ENCODE data around the gene ZNF222.

ZNF222 gene

DNA sequence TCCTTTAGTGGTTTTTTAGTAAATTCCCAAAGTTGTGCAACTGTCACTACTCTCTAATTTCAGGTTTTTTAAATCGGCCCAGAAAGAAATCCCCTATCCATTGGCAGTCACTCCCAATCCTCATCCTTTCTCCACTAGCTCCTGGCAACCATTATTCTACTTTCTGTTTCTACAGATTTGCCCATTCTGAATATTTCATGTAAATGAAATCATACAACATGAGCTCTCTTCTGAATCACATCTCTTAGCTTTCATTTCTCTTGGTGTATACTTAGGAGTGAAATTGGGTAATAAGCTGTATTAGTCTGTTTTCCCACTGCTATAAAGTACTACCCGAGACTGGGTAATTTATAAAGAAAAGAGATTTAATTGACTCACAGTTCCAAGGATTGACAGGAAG, 17.0 kb downstream of the ZNF222 start:
- ChIA-PET POLR2A (no interaction called here), CTCF (no interaction called here)
- no peak for TF ChIP-seq BHLHE40 (IDR thresholded peaks at IDR 0.05; ENCODE audit: borderline replicate concordance)
- no peak for DNase-seq (ENCODE audit: extremely low spot score)

GRCh38 chr19:44050740-44051649, 25.8 kb downstream of the ZNF222 start:
- DNase-seq (ENCODE audit: extremely low spot score) = no peak
- ChIA-PET POLR2A (interaction anchor here (0.6 to 1.5 kb wide), 6 partner anchors 25 to 156 kb away, joined by 3 to 5 read pairs (median 3); partner anchors contain the start of genes ZNF221, ZNF222 and ZNF224), CTCF (interaction anchor here (0.6 kb wide), 1 partner anchor 86 kb away, joined by 6 read pairs; no protein-coding TSS in a partner anchor)

GRCh38 chr19:44051650-44052402, 26.6 kb downstream of the ZNF222 start, which contains the start of gene ZNF223:
Gene ZNF223, plus strand, starts transcription at chr19:44052036. Its CDS starts 3,141 bp downstream, at chr19:44055177.
- ChIA-PET POLR2A (interaction anchor here (0.6 to 1.5 kb wide), 5 partner anchors 26 to 101 kb away, joined by 3 to 5 read pairs (median 3); partner anchors contain the start of genes ZNF221, ZNF222 and ZNF224), CTCF (no interaction called here)
- TF ChIP-seq ELF4 (IDR thresholded peaks at IDR 0.05) (peak; percentile 41; the same call in 1 of the 2 replicates), PKNOX1 (IDR thresholded peaks at IDR 0.05) (no peak), CTBP1 (IDR thresholded peaks at IDR 0.05; ENCODE audit: borderline replicate concordance) (no peak), NFRKB (IDR thresholded peaks at IDR 0.05) (no peak), ARNT (IDR thresholded peaks at IDR 0.05) (no peak), L3MBTL2 (conservative IDR thresholded peaks at IDR 0.05) (peak; percentile 40), HDGF (IDR thresholded peaks at IDR 0.05; ENCODE audit: borderline replicate concordance) (no peak), FOXA1 (IDR thresholded peaks at IDR 0.05) (no peak), FOXK2 (IDR thresholded peaks at IDR 0.05) (no peak)
- peak; percentile 91 for DNase-seq (ENCODE audit: extremely low spot score)

More at GRCh38 chr19:44050740-44051649, 25.8 kb downstream of the ZNF222 start:
- no peak for TF ChIP-seq HDGF (IDR thresholded peaks at IDR 0.05; ENCODE audit: borderline replicate concordance)
- no peak for TF ChIP-seq FOXM1 (IDR thresholded peaks at IDR 0.05; ENCODE audit: borderline replicate concordance)
- peak; percentile 39; the same call in 1 of the 2 replicates for TF ChIP-seq PKNOX1 (IDR thresholded peaks at IDR 0.05)

DNA sequence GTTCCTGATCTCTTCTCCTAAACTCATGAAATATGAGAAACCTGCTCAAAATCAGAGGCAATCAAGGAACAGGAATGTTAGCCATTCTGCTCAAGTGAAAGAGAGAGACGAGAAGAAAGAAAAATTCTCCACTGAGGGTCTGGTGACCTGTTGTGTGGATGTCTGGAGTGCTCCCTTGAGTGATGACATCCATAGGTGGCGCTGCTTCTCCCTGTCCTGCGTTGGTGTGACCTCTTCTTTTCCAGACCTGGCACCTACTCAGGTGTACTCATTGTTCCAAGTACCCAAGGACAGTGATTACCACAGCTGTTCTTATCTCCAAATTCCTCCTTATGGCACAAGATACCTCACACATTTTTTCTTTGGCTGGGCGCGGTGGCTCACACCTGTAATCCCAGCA, 30.7 kb downstream of the ZNF222 start:
- DNase-seq (ENCODE audit: extremely low spot score) = no peak
- CTCF ChIA-PET = no interaction called here
- no peak for TF ChIP-seq L3MBTL2 (conservative IDR thresholded peaks at IDR 0.05)
- TF ChIP-seq SP1 (IDR thresholded peaks at IDR 0.05) = no peak
- POLR2A ChIA-PET = no interaction called here

GRCh38 chr19:44059229-44059628, 34.0 kb downstream of the ZNF222 start:
- no peak for DNase-seq (ENCODE audit: extremely low spot score)
- TF ChIP-seq CTBP1 (IDR thresholded peaks at IDR 0.05; ENCODE audit: borderline replicate concordance) (no peak), PKNOX1 (IDR thresholded peaks at IDR 0.05) (no peak), SP1 (IDR thresholded peaks at IDR 0.05) (no peak), ELF4 (IDR thresholded peaks at IDR 0.05) (no peak), BHLHE40 (IDR thresholded peaks at IDR 0.05; ENCODE audit: borderline replicate concordance) (no peak), FOXM1 (IDR thresholded peaks at IDR 0.05; ENCODE audit: borderline replicate concordance) (no peak), FOXK2 (IDR thresholded peaks at IDR 0.05) (no peak), L3MBTL2 (conservative IDR thresholded peaks at IDR 0.05) (no peak), HDGF (IDR thresholded peaks at IDR 0.05; ENCODE audit: borderline replicate concordance) (no peak), LEF1 (IDR thresholded peaks at IDR 0.05; ENCODE audit: borderline replicate concordance) (no peak), ARNT (IDR thresholded peaks at IDR 0.05) (no peak), SUZ12 (IDR thresholded peaks at IDR 0.05) (no peak)
- CTCF ChIA-PET = no interaction called here
- POLR2A ChIA-PET = no interaction called here

DNA sequence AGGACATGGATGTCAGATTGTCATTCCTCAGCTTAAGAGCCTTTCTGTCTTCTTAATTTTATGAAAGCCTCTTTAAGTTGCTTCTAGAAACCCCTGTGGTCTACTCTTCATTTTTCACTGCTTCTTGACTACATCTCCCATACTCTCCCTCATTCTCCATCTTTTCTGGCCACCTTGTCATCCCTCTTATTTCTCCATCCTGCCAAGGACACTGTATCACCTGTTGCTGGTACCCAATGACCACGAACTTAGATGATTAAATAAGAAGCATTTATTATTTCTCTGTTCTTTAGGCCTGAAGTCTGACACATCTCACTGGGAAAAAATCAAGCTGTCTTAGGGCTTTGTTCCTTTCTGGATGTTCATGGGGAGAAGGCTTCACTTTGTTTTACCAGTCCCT, 35.9 kb downstream of the ZNF222 start:
- no peak for DNase-seq (ENCODE audit: extremely low spot score)
- ChIA-PET POLR2A (no interaction called here), CTCF (no interaction called here)
- TF ChIP-seq CTBP1 (IDR thresholded peaks at IDR 0.05; ENCODE audit: borderline replicate concordance) (no peak), BHLHE40 (IDR thresholded peaks at IDR 0.05; ENCODE audit: borderline replicate concordance) (no peak), FOXM1 (IDR thresholded peaks at IDR 0.05; ENCODE audit: borderline replicate concordance) (no peak), LEF1 (IDR thresholded peaks at IDR 0.05; ENCODE audit: borderline replicate concordance) (no peak), TARDBP (IDR thresholded peaks at IDR 0.05) (no peak), ZNF384 (IDR thresholded peaks at IDR 0.05) (no peak), ARNT (IDR thresholded peaks at IDR 0.05) (no peak), NFRKB (IDR thresholded peaks at IDR 0.05) (no peak), SP1 (IDR thresholded peaks at IDR 0.05) (no peak)

All from HEK293T (cell line).